Naive B cell (primary cell): ENCODE results near the gene GMDS. TPM values are rescaled to one million over a fixed set of nuclear protein-coding genes. Genes with fewer than 3 reads are reported as not detected.
A peak's percentile ranks its signal among the peaks of the same experiment; 100 is the strongest.

Experiments
- ATAC-seq, 2 donors: fragments of 150-1000 bp; cut with Tn5 transposase; 2 replicates each; pipeline ENCODE4 v1.10.0; 2021; ENCODE audit warnings: low read depth in 2 of 2, mild to moderate bottlenecking in 2 of 2, moderate library complexity in 2 of 2
- DNase-seq: peaks from one replicate; pipeline ENCODE4 v3.0.0; 2022
- H3K27ac Mint-ChIP-seq, 6 donors: one replicate each; pipeline ENCODE4 v1.8.0; 2020 to 2022; ENCODE audit warnings: mild to moderate bottlenecking in 6 of 6, mixed read lengths in 6 of 6, moderate library complexity in 5 of 6, inconsistent platforms in 2 of 6
- H3K27me3 Mint-ChIP-seq, 3 donors: one replicate each; pipeline ENCODE4 v1.8.0; 2021 to 2022; ENCODE audit warnings: mixed read lengths in 3 of 3, mild to moderate bottlenecking in 1 of 3
- H3K36me3 Mint-ChIP-seq, 2 donors: one replicate each; pipeline ENCODE4 v1.8.0; 2020 to 2022; ENCODE audit warnings: mixed read lengths in 2 of 2, inconsistent platforms in 1 of 2, mild to moderate bottlenecking in 1 of 2
- H3K4me1 Mint-ChIP-seq, 3 donors: one replicate each; pipeline ENCODE4 v1.8.0; 2020 to 2022; ENCODE audit warnings: mixed read lengths in 3 of 3, inconsistent platforms in 1 of 3, mild to moderate bottlenecking in 1 of 3, moderate library complexity in 1 of 3
- H3K4me3 Mint-ChIP-seq, 8 donors: one replicate each; pipeline ENCODE4 v1.8.0; 2020 to 2022; ENCODE audit warnings: mild to moderate bottlenecking in 8 of 8, mixed read lengths in 8 of 8, moderate library complexity in 8 of 8, inconsistent platforms in 2 of 8
- H3K9me3 Mint-ChIP-seq, 7 donors: one replicate each; pipeline ENCODE4 v1.8.0; 2020 to 2022; ENCODE audit warnings: mixed read lengths in 7 of 7, mild to moderate bottlenecking in 5 of 7, inconsistent platforms in 2 of 7, moderate library complexity in 1 of 7
- polyA plus RNA-seq, 6 donors: library from polyadenylated mRNA; unstranded; fragments of 300-500 nt; fragmentation: Illumina TruSeq; gene quantifications; one replicate each; pipeline ENCODE4 v1.2.3, GENCODE V29; 2021; ENCODE audit warnings: low read depth in 6 of 6

The GMDS gene
- polyA plus RNA-seq, 6 donors from 2014 or later: 12.7 to 23.3 (median 14.7) TPM

DNA sequence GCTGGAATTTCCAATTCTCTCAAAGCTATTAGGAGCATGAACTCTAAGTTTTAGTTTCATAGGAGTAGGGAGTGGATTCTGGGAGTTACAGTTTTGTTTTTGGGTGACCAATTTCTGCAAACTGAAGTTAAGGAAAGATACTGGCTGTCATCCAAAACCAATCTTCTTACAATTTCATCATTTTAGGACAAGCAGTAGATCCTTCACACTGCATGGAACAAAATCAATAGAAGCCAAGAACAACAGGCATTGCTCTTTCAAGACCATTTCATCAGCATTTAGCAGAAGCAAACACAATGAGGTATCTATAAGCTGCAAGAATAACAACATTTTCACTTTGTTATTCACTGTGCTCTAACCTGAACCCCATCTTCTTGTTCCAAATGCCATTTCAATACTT lies 173.0 kb downstream of the GMDS start:
- Mint-ChIP-seq H3K4me1 (no peaks in the 10 kb centered on the region), H3K27me3 (no peaks in the 10 kb centered on the region), H3K9me3 (peaks cover 5 to 20% (median 11%) of the 10 kb centered on the region in 7 donors), H3K27ac (no peak overlapping the region), H3K36me3 (peaks cover 7 to 11% of the 10 kb centered on the region in 2 donors), H3K4me3 (no peak overlapping the region)
- ATAC-seq: no peak
- no peak for DNase-seq

DNA sequence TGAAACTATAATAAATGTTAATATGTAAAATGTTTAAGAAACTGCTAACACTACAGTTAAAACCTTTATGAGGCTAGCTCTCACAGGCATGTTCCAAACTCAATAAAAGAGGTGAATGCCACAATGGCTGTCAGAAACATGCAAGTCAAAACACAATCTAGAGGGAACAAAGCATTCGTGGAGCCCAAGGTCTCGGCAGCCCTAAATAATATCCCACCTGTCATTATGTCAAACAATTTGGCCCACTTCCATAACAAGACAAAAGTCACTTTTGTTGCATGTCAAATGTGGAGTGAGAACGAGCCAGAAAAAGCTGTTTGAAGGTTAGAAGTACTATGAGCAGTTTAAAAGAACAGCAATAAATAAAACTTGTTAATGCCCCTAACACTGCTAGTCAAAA lies 181.9 kb downstream of the GMDS start:
- no peak for ATAC-seq
- no peak overlapping the region for H3K4me3 Mint-ChIP-seq
- no peaks in the 10 kb centered on the region for H3K27me3 Mint-ChIP-seq
- peaks cover 0 to 6% (median 0%) of the 10 kb centered on the region in 3 donors for H3K4me1 Mint-ChIP-seq
- peak overlapping the region in 1 of 6 donors; percentile 28 for H3K27ac Mint-ChIP-seq
- peaks cover 0 to 12% (median 2%) of the 10 kb centered on the region in 7 donors for H3K9me3 Mint-ChIP-seq
- peaks cover 7 to 13% of the 10 kb centered on the region in 2 donors for H3K36me3 Mint-ChIP-seq
- no peak for DNase-seq

DNA sequence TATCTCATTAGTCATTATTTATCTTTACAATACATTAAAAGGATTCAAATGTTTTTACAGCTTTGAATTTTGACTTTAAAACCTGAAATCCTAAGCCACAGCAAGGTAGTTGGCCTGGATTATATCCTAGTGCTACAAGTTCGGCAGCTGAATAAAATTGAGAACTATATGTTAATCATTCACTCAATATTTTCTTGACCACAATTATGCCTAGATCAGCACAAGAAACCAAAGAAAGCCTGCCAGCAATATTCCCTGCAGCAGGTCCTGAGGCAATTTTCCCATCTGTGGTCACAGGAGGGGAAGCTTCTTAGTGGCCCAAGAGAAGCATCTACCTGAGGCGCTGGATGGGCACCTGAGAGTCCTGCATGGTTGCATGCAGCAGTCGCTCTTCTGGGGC lies 183.5 kb downstream of the GMDS start:
- Mint-ChIP-seq H3K27me3 (no peaks in the 10 kb centered on the region), H3K4me1 (peaks cover 0 to 14% (median 4%) of the 10 kb centered on the region in 3 donors), H3K4me3 (no peak overlapping the region), H3K36me3 (peaks cover 10 to 13% of the 10 kb centered on the region in 2 donors), H3K9me3 (peaks cover 0 to 12% (median 1%) of the 10 kb centered on the region in 7 donors), H3K27ac (peak overlapping the region in 1 of 6 donors; percentile 59)
- ATAC-seq (no peak), DNase-seq (no peak)

DNA sequence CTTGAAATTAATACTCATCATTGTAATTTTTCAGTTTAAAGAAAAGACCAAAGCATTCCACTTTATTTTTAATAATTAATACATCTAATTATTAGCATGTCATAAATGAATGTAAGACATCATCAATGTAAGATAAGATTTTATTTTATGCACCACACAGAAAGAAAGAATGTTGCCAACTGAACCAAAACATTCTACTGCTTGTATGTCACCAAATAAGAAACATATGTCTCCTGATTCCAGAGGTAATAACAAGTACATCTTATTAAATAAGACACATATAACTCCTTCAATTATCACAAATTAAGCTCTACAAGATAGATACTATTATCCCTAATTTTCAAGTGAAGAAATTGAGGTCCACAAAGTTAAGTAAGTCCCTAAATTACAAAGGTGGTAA lies 189.5 kb downstream of the GMDS start:
- peaks cover 0 to 9% (median 4%) of the 10 kb centered on the region in 3 donors for H3K4me1 Mint-ChIP-seq
- peaks cover 0 to 7% (median 2%) of the 10 kb centered on the region in 7 donors for H3K9me3 Mint-ChIP-seq
- DNase-seq: no peak
- H3K36me3 Mint-ChIP-seq: peaks cover 9 to 16% of the 10 kb centered on the region in 2 donors
- ATAC-seq: no peak
- H3K27ac Mint-ChIP-seq: no peak overlapping the region
- no peaks in the 10 kb centered on the region for H3K27me3 Mint-ChIP-seq
- no peak overlapping the region for H3K4me3 Mint-ChIP-seq

DNA sequence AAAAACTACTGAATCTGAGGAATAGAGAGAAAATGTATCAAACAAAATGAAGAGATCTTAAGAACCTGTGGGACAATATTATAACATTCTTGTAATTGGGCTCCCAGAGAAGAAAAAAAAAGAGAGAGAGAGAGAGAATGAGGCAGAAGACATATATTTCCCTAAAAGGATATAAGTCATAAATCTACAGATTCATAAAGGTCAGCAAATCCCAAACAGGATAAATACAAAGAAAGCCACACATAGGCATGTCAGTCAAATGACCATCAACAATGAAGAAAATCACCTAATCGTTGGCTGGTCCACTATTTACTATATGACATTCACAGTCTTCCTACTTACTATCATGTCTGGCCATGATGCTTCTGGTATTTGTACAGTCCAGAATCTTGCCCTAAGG lies 190.3 kb downstream of the GMDS start:
- H3K27ac Mint-ChIP-seq: peak overlapping the region in 1 of 6 donors; percentile 42
- peaks cover 4 to 14% of the 10 kb centered on the region in 2 donors for H3K36me3 Mint-ChIP-seq
- peaks cover 0 to 5% (median 2%) of the 10 kb centered on the region in 7 donors for H3K9me3 Mint-ChIP-seq
- H3K4me3 Mint-ChIP-seq: no peak overlapping the region
- ATAC-seq (no peak), DNase-seq (no peak)
- no peaks in the 10 kb centered on the region for H3K27me3 Mint-ChIP-seq
- H3K4me1 Mint-ChIP-seq: peaks cover 0 to 9% (median 4%) of the 10 kb centered on the region in 3 donors

DNA sequence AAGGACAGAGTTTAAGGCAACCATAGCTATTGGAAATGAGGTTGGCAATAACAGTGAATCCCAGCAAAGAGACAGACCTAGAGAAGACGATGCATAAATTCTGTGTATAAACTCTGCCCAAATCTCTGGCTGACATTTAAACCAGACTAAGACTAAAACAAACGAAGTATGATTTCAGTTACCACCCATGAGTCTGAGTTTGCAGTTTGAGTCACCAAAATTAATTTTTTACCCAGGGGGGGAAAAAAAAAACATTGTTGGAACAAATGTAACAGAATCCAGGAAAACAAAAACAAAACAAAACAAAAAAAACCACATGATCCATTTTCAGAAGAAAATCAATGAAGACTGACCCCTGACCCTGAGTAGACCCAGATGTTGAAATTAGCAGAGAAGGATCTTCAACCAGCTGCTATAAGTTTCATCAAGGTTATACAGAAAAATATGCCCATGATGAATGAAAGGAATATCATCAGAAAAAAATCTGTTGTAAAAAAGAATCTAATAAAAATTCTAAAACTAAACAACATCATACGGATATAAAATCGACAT lies 190.8 kb downstream of the GMDS start:
- Mint-ChIP-seq H3K9me3 (peaks cover 0 to 9% (median 3%) of the 10 kb centered on the region in 7 donors), H3K4me1 (peaks cover 0 to 9% (median 4%) of the 10 kb centered on the region in 3 donors), H3K36me3 (peaks cover 8 to 18% of the 10 kb centered on the region in 2 donors), H3K27me3 (no peaks in the 10 kb centered on the region), H3K4me3 (no peak overlapping the region), H3K27ac (peak overlapping the region in 1 of 6 donors; percentile 42)
- ATAC-seq (no peak), DNase-seq (no peak)

DNA sequence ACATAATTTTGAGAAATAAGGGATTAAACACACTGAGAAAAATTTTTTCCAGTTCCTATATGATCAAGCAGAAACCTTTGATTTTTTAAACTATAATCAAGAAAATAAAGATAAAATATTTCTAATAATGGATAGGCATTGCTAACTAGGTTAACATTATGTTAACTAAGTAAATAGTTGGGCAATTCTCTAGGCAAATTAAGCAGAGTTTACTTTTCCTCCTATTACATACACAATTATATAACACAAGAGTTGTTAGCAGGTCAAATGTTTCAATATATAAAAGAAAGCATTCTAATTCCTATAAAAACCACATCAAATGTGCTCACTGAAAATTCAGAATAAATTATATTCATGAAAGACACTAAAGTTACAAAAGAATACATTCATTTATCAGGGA lies 191.7 kb downstream of the GMDS start:
- Mint-ChIP-seq H3K27me3 (no peaks in the 10 kb centered on the region), H3K9me3 (peaks cover 0 to 12% (median 4%) of the 10 kb centered on the region in 7 donors), H3K4me3 (no peak overlapping the region), H3K27ac (no peak overlapping the region), H3K4me1 (peaks cover 0 to 9% (median 4%) of the 10 kb centered on the region in 3 donors), H3K36me3 (peaks cover 11 to 20% of the 10 kb centered on the region in 2 donors)
- DNase-seq (no peak), ATAC-seq (no peak)

DNA sequence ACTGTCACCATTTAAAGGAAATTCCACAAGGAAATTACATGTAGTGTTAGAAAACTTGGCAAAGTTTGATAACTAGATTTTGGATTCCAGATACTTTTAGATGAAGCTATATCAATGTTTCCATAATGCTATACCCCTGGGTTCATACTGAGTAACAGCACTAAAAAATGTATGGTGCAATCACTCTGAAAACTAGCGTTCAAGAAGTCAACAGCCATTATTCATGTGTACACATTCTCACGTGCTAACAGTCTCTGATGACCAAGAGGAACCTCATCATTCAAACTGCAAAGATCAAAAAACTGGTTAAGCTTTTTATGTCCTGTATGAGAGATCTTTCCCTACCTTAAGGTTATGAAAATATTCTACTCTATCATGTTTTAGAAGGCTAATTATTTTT lies 197.6 kb downstream of the GMDS start:
- Mint-ChIP-seq H3K4me3 (no peak overlapping the region), H3K36me3 (peaks cover 11 to 19% of the 10 kb centered on the region in 2 donors), H3K27me3 (no peaks in the 10 kb centered on the region), H3K9me3 (peaks cover 5 to 16% (median 7%) of the 10 kb centered on the region in 7 donors), H3K27ac (no peak overlapping the region), H3K4me1 (no peaks in the 10 kb centered on the region)
- no peak for DNase-seq
- ATAC-seq: no peak

DNA sequence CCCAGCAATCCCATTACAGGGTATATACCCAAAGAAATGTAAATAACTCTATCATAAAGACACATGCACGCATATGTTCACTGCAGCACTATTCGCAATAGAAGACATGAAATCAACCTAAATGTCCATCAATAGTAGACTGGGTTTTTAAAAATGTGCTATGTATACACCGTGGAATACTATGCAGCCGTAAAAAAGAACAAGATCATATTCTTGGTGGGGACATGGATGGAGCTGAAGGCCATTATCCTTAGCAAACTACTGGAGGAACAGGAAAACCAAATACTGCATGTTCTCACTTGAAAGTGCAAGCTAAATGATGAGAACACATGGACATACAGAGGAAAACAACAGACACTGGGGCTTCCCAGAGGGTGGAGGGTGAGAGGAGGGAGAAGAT lies 201.2 kb downstream of the GMDS start:
- Mint-ChIP-seq H3K4me1 (no peaks in the 10 kb centered on the region), H3K9me3 (peaks cover 2 to 7% (median 3%) of the 10 kb centered on the region in 7 donors), H3K27ac (no peak overlapping the region)

DNA sequence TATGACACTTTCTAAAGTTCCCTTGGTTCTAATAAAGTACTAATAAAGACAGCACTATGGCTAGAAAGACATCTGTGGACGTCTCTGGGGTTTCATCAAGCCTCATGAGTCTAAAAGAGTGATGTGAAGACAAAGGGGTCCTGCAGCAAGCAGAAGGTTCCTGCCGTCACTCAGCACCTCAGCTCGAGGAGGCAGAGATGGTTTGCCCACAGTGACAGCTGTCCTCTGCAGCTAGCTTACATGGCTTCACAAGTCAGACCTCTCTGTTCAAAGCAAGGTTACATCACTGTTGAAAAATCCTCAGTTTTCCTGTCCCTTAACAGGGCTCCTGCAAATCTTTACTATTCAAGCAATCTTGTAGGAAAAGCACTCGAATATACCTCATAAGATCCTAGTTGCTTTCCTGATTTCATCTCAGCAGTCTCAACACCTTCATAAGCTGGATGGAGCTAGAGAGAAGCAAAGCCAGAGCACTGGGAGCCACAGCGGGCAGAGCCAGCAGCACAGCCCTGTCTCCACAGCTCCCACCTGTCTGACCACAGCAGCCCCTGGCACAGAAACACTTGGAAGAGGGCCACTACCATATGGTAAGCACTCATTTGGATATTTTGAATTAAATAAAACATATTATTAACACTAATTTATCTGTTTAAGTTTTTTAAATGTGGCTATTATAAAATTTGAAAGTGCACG lies 202.3 kb downstream of the GMDS start:
- no peak for ATAC-seq
- no peaks in the 10 kb centered on the region for H3K4me1 Mint-ChIP-seq
- no peaks in the 10 kb centered on the region for H3K27me3 Mint-ChIP-seq
- H3K27ac Mint-ChIP-seq: no peak overlapping the region
- H3K4me3 Mint-ChIP-seq: no peak overlapping the region
- H3K9me3 Mint-ChIP-seq: peaks cover 2 to 7% (median 3%) of the 10 kb centered on the region in 7 donors
- peaks cover 0 to 4% of the 10 kb centered on the region in 2 donors for H3K36me3 Mint-ChIP-seq
- no peak for DNase-seq

More for the DNA sequence above, 201.2 kb downstream of the GMDS start:
- DNase-seq (no peak), ATAC-seq (no peak)
- Mint-ChIP-seq H3K4me3 (no peak overlapping the region), H3K36me3 (peaks cover 0 to 4% of the 10 kb centered on the region in 2 donors), H3K27me3 (no peaks in the 10 kb centered on the region)

DNA sequence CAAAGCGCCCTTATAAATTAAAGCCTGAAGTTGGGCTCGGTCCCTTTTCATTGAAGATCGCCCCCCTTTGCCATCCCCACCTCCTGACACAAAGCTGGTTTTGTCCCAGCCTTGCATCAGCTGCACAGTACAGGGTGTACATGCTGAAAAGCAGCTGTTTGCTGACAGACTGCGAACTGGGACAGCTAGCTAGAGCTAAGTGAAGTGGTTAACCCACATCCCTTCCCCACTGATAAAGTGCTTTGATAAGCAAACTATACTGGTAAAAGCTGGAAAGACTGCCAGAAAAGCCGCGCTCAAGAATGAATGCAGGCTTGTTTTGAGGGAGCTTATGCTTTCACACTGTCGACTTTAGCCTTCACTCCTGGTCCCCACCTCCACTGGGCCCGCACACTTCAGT lies 207.3 kb downstream of the GMDS start:
- H3K27ac Mint-ChIP-seq: no peak overlapping the region
- no peaks in the 10 kb centered on the region for H3K9me3 Mint-ChIP-seq
- no peak for ATAC-seq
- no peak for DNase-seq
- no peaks in the 10 kb centered on the region for H3K36me3 Mint-ChIP-seq
- peaks cover 0 to 3% (median 0%) of the 10 kb centered on the region in 3 donors for H3K4me1 Mint-ChIP-seq
- no peaks in the 10 kb centered on the region for H3K27me3 Mint-ChIP-seq
- H3K4me3 Mint-ChIP-seq: no peak overlapping the region

DNA sequence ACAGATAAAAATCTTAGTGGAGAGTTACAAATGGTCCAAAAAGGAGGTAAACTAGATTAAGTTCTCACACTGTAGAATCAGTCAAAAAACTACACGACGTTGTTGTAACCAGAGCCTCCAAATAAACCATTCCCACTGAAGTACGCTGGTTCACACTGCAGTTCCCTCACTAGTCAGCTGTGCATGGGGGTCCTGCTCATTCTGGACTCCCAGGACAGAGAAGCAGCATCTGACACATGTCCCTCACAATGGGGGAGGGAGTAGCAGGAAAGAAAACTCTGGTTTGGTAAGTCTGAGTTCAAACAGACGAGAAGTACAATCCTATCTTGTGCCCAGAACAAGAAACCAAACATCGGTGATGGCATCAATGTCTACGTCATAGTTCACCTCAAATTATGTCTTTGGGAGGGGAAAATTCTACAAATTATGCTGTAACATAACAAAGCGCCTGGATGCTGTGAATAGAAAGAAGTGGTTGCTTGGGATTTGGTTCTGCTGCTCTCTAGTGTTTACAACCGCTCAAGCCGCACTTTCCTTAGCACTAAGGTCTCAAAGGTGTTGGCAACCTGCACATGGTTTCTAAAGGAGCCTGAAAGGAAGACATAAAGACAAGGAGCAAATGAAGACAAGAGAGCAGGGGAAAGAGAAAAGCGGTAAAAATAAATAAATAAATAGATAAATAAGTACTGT lies 208.0 kb downstream of the GMDS start:
- no peaks in the 10 kb centered on the region for H3K27me3 Mint-ChIP-seq
- H3K9me3 Mint-ChIP-seq: no peaks in the 10 kb centered on the region
- H3K4me3 Mint-ChIP-seq: no peak overlapping the region
- no peak overlapping the region for H3K27ac Mint-ChIP-seq
- H3K4me1 Mint-ChIP-seq: peaks cover 0 to 3% (median 0%) of the 10 kb centered on the region in 3 donors
- ATAC-seq (no peak), DNase-seq (no peak)
- no peaks in the 10 kb centered on the region for H3K36me3 Mint-ChIP-seq

DNA sequence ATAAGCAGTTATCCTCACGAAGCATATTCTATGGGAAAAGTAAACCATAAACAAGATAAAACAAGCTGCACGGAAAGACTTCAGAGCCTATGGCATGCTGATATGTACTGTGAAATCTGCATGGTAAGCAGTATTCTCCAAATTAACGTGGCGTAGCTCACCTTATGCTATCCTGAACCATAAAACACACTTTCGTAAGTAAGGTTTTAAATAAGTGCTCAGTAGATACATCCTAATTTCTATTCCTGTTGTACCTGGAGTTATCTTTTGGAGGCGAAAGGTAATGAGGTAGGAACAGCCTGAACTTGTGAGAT lies 208.7 kb downstream of the GMDS start:
- Mint-ChIP-seq H3K4me1 (peaks cover 0 to 3% (median 0%) of the 10 kb centered on the region in 3 donors), H3K36me3 (no peaks in the 10 kb centered on the region), H3K27ac (no peak overlapping the region), H3K27me3 (no peaks in the 10 kb centered on the region), H3K4me3 (no peak overlapping the region), H3K9me3 (no peaks in the 10 kb centered on the region)
- ATAC-seq (no peak), DNase-seq (no peak)
